GM12872 (cell line): ENCODE results near the gene IL36G.

Experiments used
- TF ChIP-seq, protein P1 (sequence below): IDR thresholded peaks from 3 replicates; pipeline ENCODE4 v1.5.1; 2011; ENCODE audit warnings: low read depth, mild to moderate bottlenecking, low read length, moderate library complexity; ENCODE audit not compliant: insufficient read depth

Gene IL36G

DNA sequence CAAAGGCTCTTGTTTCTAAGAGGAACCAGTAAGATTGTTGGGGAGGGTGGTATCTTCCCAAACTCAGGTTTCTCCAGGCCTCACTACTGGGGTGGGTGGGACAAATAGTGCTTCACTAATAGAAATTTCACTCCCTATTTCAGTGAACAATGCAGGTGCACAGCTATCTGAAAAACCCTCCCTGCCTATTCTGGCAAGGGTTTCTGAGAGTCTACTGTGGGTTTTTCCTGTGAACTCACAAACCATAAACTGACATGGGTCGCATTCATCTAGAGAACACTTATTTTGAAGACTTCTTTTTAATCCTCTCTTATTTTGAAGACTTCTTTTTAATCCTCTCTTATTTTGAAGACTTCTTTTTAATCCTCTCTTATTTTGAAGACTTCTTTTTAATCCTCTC, 31.8 kb downstream of the IL36G start:
- TF ChIP-seq, protein P1, sequence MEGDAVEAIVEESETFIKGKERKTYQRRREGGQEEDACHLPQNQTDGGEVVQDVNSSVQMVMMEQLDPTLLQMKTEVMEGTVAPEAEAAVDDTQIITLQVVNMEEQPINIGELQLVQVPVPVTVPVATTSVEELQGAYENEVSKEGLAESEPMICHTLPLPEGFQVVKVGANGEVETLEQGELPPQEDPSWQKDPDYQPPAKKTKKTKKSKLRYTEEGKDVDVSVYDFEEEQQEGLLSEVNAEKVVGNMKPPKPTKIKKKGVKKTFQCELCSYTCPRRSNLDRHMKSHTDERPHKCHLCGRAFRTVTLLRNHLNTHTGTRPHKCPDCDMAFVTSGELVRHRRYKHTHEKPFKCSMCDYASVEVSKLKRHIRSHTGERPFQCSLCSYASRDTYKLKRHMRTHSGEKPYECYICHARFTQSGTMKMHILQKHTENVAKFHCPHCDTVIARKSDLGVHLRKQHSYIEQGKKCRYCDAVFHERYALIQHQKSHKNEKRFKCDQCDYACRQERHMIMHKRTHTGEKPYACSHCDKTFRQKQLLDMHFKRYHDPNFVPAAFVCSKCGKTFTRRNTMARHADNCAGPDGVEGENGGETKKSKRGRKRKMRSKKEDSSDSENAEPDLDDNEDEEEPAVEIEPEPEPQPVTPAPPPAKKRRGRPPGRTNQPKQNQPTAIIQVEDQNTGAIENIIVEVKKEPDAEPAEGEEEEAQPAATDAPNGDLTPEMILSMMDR: no peak

DNA sequence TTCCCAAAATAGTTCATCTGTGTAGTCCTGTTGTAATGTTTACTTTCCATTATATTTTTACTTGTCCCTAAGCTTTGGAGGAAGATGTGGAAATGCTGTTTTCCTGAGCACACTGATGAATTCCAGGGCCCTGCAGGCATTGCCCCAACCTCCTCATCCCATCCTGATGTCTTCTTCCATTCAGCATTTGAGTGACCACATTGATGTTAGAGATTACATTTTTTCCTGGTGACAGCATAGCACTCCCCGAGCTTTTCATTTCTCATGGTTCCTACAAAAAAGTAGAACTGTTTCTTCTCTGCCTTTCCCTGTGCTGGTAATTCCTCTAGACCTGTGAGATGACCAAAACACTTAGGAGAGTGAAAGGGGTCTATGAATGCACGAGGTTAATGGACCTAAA, 32.3 kb downstream of the IL36G start:
- TF ChIP-seq, protein P1: no peak

DNA sequence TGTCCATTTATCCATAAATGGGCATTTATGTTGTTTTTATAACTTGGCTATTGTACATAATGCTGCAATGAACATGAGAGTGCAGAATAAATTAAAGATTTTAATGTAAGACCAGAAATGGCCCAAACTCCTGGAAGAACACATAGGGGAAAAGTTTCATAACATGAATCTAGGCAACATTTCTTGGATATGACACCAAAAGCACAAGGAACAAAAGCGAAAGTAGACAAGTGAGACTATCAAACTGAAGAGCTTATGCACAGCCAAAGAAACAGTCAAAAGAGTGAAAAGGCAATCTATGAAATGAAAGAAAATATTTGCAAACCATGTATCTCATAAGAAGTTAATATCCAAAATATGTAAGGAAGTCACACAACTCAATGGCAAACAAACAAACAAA, 33.3 kb downstream of the IL36G start:
- TF ChIP-seq, protein P1: no peak

DNA sequence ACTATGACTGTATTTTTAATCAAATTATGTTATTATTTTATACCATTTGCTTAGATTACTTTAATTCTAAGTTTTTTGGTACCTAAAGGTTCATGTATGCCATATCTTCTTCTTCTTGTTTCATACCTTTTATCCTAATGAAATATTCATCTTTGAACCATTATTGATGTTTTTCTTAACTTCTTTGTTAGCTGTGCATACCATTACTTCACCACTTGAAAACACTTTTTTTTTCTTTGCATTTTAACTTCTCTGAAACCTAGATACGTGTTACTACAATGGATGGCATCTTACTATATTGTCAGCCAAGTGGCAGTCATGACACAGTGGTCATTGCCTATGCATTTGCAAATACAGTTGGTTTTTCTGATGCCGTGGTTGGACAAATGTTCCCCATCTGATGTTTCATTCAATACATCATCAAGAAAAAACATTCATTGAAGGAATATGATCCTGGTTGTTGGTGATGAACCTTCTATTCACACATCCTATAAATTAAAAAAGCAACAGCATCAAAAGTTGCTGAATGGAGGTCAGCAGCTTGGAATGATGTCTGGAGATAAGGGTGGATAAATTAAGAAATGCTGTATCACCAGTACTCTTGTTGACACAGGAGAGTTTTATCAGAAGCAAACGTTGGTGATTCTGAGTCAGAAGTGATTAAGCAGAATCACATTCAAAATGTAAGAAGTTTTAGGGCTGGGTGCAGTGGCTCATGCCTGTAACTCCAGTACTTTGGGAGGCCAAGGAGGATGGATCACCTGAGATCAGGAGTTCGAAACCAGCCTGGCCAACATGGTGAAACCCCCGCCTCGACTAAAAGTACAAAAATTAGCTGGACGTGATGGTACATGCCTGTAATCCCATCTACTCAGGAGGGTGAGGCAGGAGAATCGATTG, 34.9 kb downstream of the IL36G start:
- TF ChIP-seq, protein P1: no peak

DNA sequence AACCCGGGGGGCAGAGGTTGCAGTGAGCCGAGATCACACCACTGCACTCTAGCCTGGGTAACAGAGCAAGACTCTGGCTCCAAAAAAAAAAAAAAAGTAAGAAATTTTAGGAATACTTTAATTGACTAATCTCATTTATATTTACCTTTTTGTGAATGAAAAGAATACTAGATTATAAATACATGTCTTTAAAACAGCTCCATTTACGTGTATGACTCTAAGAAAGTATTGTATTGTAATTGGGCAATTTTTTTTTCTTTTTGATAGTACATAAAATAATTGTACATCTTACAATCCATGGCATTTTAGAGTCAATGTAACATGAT, 35.5 kb downstream of the IL36G start:
- TF ChIP-seq, protein P1: no peak

DNA sequence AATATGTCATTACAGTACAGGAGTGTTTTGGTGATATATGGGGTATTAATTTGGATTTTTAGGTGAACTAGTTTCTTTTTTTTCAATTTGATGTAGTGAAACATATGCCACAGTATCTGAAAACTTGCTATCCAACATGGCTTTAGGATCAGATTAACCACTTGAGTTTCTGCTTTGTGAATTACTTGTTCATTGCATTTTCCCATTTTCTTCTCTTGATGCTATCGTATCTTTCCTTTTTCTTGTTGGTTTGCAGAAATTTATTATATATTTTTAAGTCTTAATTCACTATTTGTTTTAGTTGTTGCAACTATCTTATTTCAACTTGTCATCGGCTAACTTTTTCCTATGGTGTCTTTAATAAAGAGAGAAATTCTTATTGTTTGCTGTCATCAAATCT, 36.3 kb downstream of the IL36G start:
- TF ChIP-seq, protein P1: no peak

DNA sequence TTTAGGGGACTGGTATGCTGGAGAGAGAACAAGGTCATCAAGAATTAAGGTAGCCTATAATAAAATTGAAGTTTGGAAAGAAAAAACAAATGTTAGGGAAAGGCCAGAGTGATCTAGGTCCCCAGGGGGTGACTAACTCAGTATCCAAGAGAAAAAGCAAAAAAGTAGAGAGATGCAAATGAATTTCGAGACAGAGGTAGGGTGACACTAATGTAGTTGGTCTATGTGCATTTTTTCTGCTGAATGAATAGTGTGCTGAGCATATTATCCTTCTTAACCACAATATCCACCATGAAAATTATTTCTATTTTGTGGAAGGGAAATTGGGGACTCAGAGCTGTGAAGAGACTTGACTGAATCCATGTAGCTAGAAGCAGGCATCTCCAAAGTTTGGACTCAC, 37.2 kb downstream of the IL36G start:
- TF ChIP-seq, protein P1: no peak
